NCI-H2029 (cell line): ENCODE data around the gene OR4D2.
A peak's percentile ranks its signal among the peaks of the same experiment; 100 is the strongest.
"Not testable (repeated sequence)": the region's sequence is repeated elsewhere in the genome, so short reads cannot be mapped to it uniquely, and the experiment has no call there.

ENCODE experiments used
- DNase-seq: peaks from one replicate; lab custom pipeline; 2025; lab: John Stamatoyannopoulos, UW

Gene OR4D2

GRCh38 chr17:58166682-58167081 lies at the start of gene OR4D2:
Gene OR4D2 (plus strand): TSS chr17:58166982. CDS start chr17:58169656, 2,674 bp downstream.
- DNase-seq = no peak

- DNase-seq = no peak
Measured at GRCh38 chr17:58117382-58117781, 49.4 kb upstream of the OR4D2 start.

- no peak for DNase-seq
Measured at GRCh38 chr17:58119491-58119890, 47.3 kb upstream of the OR4D2 start.

- no peak for DNase-seq
Measured at GRCh38 chr17:58120195-58120822, 46.5 kb upstream of the OR4D2 start.

- DNase-seq = no peak
Measured at GRCh38 chr17:58121925-58122324, 44.9 kb upstream of the OR4D2 start.

- DNase-seq = no peak
Measured at GRCh38 chr17:58127846-58128245, 38.9 kb upstream of the OR4D2 start.

- DNase-seq = not testable (repeated sequence)
Measured at GRCh38 chr17:58132697-58133096, 34.1 kb upstream of the OR4D2 start.

- DNase-seq = no peak
Measured at GRCh38 chr17:58136669-58137279, 30.0 kb upstream of the OR4D2 start.

- DNase-seq = no peak
Measured at GRCh38 chr17:58141505-58141904, 25.3 kb upstream of the OR4D2 start.

- DNase-seq = not testable (repeated sequence)
Measured at GRCh38 chr17:58143335-58143734, 23.4 kb upstream of the OR4D2 start.

GRCh38 chr17:58144801-58145200 lies 22.0 kb upstream of the OR4D2 start:
- no peak for DNase-seq

- DNase-seq = no peak
Measured at GRCh38 chr17:58147930-58148434, 18.8 kb upstream of the OR4D2 start, which contains the start of gene OR4D1. Gene OR4D1 (plus strand): TSS chr17:58148384. CDS start chr17:58155154, 6,770 bp downstream.

GRCh38 chr17:58148609-58149008 lies 18.2 kb upstream of the OR4D2 start:
- DNase-seq = no peak

GRCh38 chr17:58150394-58150793 lies 16.4 kb upstream of the OR4D2 start:
- DNase-seq = no peak

- DNase-seq = no peak
Measured at GRCh38 chr17:58153046-58153445, 13.7 kb upstream of the OR4D2 start.

- no peak for DNase-seq
Measured at GRCh38 chr17:58153671-58154070, 13.1 kb upstream of the OR4D2 start.

- no peak for DNase-seq
Measured at GRCh38 chr17:58156839-58157803, 9.7 kb upstream of the OR4D2 start.

- DNase-seq = no peak
Measured at GRCh38 chr17:58158181-58158580, 8.6 kb upstream of the OR4D2 start.

GRCh38 chr17:58161566-58161965 lies 5.2 kb upstream of the OR4D2 start:
- no peak for DNase-seq

GRCh38 chr17:58165981-58166380 lies 801 bp upstream of the OR4D2 start:
- DNase-seq = no peak

GRCh38 chr17:58170622-58171021 lies 3.8 kb downstream of the OR4D2 start:
- DNase-seq = no peak

- peak; percentile 11 for DNase-seq
Measured at GRCh38 chr17:58172369-58173071, 5.7 kb downstream of the OR4D2 start.
